Progenitor cell of endocrine pancreas (in vitro differentiated cells): ENCODE data around the gene NRK. TPM values are rescaled to one million over a fixed set of nuclear protein-coding genes. Genes with fewer than 3 reads are reported as not detected.

ENCODE experiments used
- DNase-seq: peaks from one replicate; pipeline ENCODE4 v3.0.0; 2021; ENCODE audit warnings: low spot score; ENCODE audit not compliant: unreplicated experiment
- H3K27ac Mint-ChIP-seq: 2 replicates; pipeline ENCODE4 v1.8.0; 2021; ENCODE audit warnings: mild to moderate bottlenecking, moderate library complexity, mixed read lengths
- H3K27me3 Mint-ChIP-seq: 2 replicates; pipeline ENCODE4 v1.8.0; 2021; ENCODE audit warnings: mixed read lengths
- H3K36me3 Mint-ChIP-seq: 2 replicates; pipeline ENCODE4 v1.8.0; 2022; ENCODE audit warnings: mixed read lengths; ENCODE audit not compliant: insufficient read depth
- H3K4me1 Mint-ChIP-seq: 2 replicates; pipeline ENCODE4 v1.8.0; 2021; ENCODE audit warnings: low read depth, mixed read lengths
- H3K4me3 Mint-ChIP-seq: 2 replicates; pipeline ENCODE4 v1.8.0; 2021; ENCODE audit warnings: low read depth, mild to moderate bottlenecking, moderate library complexity, mixed read lengths
- H3K9me3 Mint-ChIP-seq: 2 replicates; pipeline ENCODE4 v1.8.0; 2021; ENCODE audit warnings: low read depth, mixed read lengths
- total RNA-seq: library from RNA; stranded (reverse); gene quantifications from 2 replicates; pipeline ENCODE4 v1.2.1, GENCODE V29; 2021
- TF ChIP-seq, protein P1 (sequence below): fragments of 200-600 bp; sonication (generic); IDR thresholded peaks from one replicate; pipeline ENCODE4 v1.5.0; 2021; ENCODE audit warnings: antibody characterized with exemption, mild to moderate bottlenecking; ENCODE audit not compliant: unreplicated experiment

NRK gene
- total RNA-seq, 1 donor from 2014 or later, result 9.8 TPM

DNA sequence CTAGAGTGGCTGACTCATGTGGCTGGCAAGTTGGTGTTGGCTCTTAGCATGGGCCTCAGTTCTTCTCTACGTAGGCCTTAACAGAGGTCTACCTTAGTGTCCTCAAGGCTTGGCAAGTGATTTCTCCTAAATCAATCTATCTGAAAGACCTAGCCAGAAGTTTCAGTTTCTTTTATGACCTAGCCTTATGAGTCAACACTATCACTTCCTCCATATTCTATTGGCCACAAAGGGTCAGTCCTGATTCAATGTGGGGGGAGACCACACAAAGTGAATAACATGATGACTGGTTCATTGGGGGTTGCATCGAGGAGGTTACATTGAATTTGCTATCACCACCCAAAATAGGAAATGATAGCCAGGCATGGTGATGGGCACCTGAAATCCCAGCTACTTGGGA is 5.8 kb upstream of the NRK start:
- DNase-seq, result no peak
- Mint-ChIP-seq H3K4me1 (peaks cover 2% of the 10 kb centered on the region), H3K27me3 (peaks cover 23% of the 10 kb centered on the region), H3K27ac (no peak overlapping the region), H3K4me3 (no peak overlapping the region), H3K36me3 (no peaks in the 10 kb centered on the region), H3K9me3 (peaks cover 22% of the 10 kb centered on the region)
- TF ChIP-seq, protein P1, sequence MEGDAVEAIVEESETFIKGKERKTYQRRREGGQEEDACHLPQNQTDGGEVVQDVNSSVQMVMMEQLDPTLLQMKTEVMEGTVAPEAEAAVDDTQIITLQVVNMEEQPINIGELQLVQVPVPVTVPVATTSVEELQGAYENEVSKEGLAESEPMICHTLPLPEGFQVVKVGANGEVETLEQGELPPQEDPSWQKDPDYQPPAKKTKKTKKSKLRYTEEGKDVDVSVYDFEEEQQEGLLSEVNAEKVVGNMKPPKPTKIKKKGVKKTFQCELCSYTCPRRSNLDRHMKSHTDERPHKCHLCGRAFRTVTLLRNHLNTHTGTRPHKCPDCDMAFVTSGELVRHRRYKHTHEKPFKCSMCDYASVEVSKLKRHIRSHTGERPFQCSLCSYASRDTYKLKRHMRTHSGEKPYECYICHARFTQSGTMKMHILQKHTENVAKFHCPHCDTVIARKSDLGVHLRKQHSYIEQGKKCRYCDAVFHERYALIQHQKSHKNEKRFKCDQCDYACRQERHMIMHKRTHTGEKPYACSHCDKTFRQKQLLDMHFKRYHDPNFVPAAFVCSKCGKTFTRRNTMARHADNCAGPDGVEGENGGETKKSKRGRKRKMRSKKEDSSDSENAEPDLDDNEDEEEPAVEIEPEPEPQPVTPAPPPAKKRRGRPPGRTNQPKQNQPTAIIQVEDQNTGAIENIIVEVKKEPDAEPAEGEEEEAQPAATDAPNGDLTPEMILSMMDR, result no peak

- H3K4me1 Mint-ChIP-seq, result peaks cover 6% of the 10 kb centered on the region
- peaks cover 38% of the 10 kb centered on the region for H3K27me3 Mint-ChIP-seq
- TF ChIP-seq, protein P1, result no peak
- no peak for DNase-seq
- no peaks in the 10 kb centered on the region for H3K36me3 Mint-ChIP-seq
- no peak overlapping the region for H3K4me3 Mint-ChIP-seq
- H3K27ac Mint-ChIP-seq, result no peak overlapping the region
- H3K9me3 Mint-ChIP-seq, result peaks cover 19% of the 10 kb centered on the region
These were observed 2.1 kb upstream of the NRK start for GRCh38 chrX:105820247-105820646.

GRCh38 chrX:105821471-105822121 is 743 bp upstream of the NRK start:
- H3K27me3 Mint-ChIP-seq, result peaks cover 38% of the 10 kb centered on the region
- H3K9me3 Mint-ChIP-seq, result peaks cover 18% of the 10 kb centered on the region
- peak overlapping the region; percentile 86 for H3K27ac Mint-ChIP-seq
- peaks cover 6% of the 10 kb centered on the region for H3K4me1 Mint-ChIP-seq
- DNase-seq, result no peak
- peak overlapping the region; percentile 74 for H3K4me3 Mint-ChIP-seq
- no peaks in the 10 kb centered on the region for H3K36me3 Mint-ChIP-seq
- TF ChIP-seq, protein P1, result no peak

DNA sequence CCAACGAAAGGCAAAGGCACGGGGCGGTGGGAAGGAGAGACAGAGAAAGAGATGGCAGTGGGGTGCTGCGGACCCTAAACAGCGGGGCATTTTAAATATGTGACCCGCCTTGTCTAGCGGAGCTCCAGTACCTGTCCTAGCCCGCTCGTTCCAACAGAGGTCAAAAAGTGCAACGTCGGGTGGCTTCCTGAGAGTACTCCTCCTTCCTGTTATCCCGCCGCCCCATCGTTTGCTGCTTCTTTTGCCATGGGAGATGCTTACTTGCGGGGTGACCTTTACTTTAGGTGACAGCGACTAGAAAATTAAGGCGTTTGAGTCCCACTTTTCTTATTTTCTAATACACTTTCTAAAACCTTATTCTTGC is 735 bp downstream of the NRK start:
- peaks cover 22% of the 10 kb centered on the region for H3K9me3 Mint-ChIP-seq
- H3K36me3 Mint-ChIP-seq, result no peaks in the 10 kb centered on the region
- H3K4me3 Mint-ChIP-seq, result peak overlapping the region; percentile 74
- peaks cover 6% of the 10 kb centered on the region for H3K4me1 Mint-ChIP-seq
- DNase-seq, result no peak
- H3K27me3 Mint-ChIP-seq, result peaks cover 38% of the 10 kb centered on the region
- H3K27ac Mint-ChIP-seq, result no peak overlapping the region
- TF ChIP-seq, protein P1, result no peak

DNA sequence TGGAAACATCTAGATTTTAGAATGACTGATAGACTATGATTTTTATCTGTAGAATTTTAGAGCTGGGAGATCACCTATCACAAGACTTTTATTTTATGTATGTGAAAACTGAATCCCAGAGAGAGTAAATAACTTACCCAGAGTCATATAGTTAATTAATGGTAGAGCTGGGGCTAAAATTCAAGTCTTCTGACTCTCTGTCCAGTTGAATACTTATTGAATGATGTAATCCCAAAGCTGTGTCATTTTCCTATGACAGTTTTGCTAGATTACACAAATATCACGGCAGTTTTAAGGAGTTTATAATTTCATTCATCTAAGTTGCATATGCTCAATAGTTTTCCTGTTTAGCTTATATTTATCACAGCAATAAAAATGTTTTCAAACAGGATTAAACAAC is 6.7 kb downstream of the NRK start:
- peaks cover 3% of the 10 kb centered on the region for H3K27me3 Mint-ChIP-seq

More for the DNA sequence above, 6.7 kb downstream of the NRK start:
- Mint-ChIP-seq H3K36me3 (no peaks in the 10 kb centered on the region), H3K9me3 (peaks cover 12% of the 10 kb centered on the region), H3K4me3 (no peak overlapping the region), H3K27ac (no peak overlapping the region), H3K4me1 (no peaks in the 10 kb centered on the region)
- TF ChIP-seq, protein P1, result no peak
- DNase-seq, result no peak
